BLaER1 treated with 17β-estradiol and CSF1 and Interleukin-3, amounts not matched to agents 10 nM and 100 nM (cell line): ENCODE results near the gene MCAT.

ENCODE experiments used
- H3K27ac ChIP-seq, 11 experiments: shearing (Covaris generic); formaldehyde crosslinking; 2 replicates each; pipeline ENCODE4 v1.8.1; 2022
- H3K27me3 ChIP-seq, 11 experiments: shearing (Covaris generic); formaldehyde crosslinking; 2 replicates each; pipeline ENCODE4 v1.8.1; 2022
- H3K36me3 ChIP-seq, 11 experiments: shearing (Covaris generic); formaldehyde crosslinking; 2 replicates each; pipeline ENCODE4 v1.8.1; 2022
- H3K4me1 ChIP-seq, 10 experiments: shearing (Covaris generic); formaldehyde crosslinking; 2 replicates each; pipeline ENCODE4 v1.8.1; 2022
- H3K4me2 ChIP-seq, 11 experiments: shearing (Covaris generic); formaldehyde crosslinking; 2 replicates each; pipeline ENCODE4 v1.8.1; 2022
- H3K4me3 ChIP-seq, 10 experiments: shearing (Covaris generic); formaldehyde crosslinking; 2 replicates each; pipeline ENCODE4 v1.8.1; 2022
- H3K9ac ChIP-seq, 11 experiments: shearing (Covaris generic); formaldehyde crosslinking; 2 replicates each; pipeline ENCODE4 v1.8.1; 2022
- H3K9me3 ChIP-seq, 11 experiments: shearing (Covaris generic); formaldehyde crosslinking; replicated peaks in 1 of 11; 2 replicates each; pipeline ENCODE4 v1.8.1; 2022
- H4K20me1 ChIP-seq, 11 experiments: shearing (Covaris generic); formaldehyde crosslinking; 2 replicates each; pipeline ENCODE4 v1.8.1; 2022
- Cebpa-rat ChIP-seq, 11 experiments: shearing (Covaris generic); IDR thresholded peaks; 2 replicates each; pipeline ENCODE4 v1.8.1; 2022

MCAT gene, protein sequence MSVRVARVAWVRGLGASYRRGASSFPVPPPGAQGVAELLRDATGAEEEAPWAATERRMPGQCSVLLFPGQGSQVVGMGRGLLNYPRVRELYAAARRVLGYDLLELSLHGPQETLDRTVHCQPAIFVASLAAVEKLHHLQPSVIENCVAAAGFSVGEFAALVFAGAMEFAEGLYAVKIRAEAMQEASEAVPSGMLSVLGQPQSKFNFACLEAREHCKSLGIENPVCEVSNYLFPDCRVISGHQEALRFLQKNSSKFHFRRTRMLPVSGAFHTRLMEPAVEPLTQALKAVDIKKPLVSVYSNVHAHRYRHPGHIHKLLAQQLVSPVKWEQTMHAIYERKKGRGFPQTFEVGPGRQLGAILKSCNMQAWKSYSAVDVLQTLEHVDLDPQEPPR

DNA sequence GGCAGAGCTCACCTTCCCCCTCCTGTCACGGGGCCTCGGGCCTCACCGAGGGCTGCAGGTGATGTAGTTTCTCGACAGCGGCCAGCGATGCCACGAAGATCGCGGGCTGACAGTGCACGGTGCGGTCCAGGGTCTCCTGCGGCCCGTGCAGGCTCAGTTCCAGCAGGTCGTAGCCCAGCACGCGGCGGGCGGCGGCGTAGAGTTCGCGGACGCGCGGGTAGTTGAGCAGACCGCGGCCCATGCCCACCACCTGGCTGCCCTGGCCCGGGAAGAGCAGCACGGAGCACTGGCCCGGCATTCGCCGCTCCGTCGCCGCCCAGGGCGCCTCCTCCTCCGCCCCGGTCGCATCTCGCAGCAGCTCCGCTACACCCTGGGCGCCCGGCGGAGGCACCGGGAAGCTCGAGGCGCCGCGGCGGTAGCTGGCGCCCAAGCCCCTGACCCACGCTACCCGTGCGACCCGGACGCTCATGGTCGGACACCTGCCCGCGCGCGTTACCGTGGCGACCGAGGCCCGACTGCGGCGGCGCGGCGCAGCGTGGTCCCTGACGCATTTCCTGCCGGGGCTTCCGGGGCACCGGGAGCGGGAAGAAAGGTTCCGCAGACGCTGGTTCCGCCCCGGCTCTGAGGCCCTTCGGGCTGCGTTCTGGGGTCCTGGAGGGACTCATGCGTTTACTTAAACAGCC is at the start of gene MCAT:
Gene MCAT (minus strand): TSS at position 519 of the 683 bp plus-strand sequence. CDS start 50 bp downstream, at position 469.
- H3K4me1 ChIP-seq = peaks cover 57 to 77% (median 66%) of the 10 kb centered on the region in 10 experiments
- H3K9me3 ChIP-seq = no peaks in the 10 kb centered on the region
- H3K27me3 ChIP-seq = no peaks in the 10 kb centered on the region
- H3K27ac ChIP-seq = peak within 1 kb of the TSS; percentile 79 to 89 (median 86)
- H4K20me1 ChIP-seq = peaks cover 0 to 16% (median 0%) of the 10 kb centered on the region in 11 experiments; a peak in 6 of 22 replicates
- H3K4me2 ChIP-seq = peak within 1 kb of the TSS; percentile 79 to 99 (median 93)
- peak within 1 kb of the TSS; percentile 75 to 99 (median 89) for H3K4me3 ChIP-seq
- TF ChIP-seq Cebpa-rat (IDR thresholded peaks at IDR 0.05) = no peak
- H3K36me3 ChIP-seq = peaks cover 32 to 40% (median 34%) of the 10 kb centered on the region in 11 experiments
- peak within 1 kb of the TSS; percentile 78 to 91 (median 85) for H3K9ac ChIP-seq

DNA sequence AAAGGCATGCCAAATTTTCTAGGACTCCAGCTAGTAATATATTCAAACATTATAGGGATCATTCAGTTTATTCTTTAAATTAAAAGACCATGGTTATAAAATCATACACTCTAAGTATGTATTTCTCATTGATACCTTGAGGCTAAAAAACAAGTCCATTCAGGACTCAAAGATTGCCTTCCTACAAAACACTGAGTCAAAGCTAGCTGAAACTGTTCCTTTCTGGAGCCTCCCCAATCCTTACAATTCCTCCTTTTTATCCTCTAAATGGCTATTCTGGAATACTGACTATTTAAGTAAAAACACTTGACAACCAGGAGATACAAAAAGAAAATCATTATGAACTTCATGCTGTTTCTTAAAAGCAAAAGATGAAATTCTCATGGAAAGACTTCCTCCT is 48.6 kb upstream of the MCAT start:
- H3K4me1 ChIP-seq = peaks cover 3 to 10% (median 8%) of the 10 kb centered on the region in 10 experiments; a peak in 18 of 20 replicates
- H3K27me3 ChIP-seq = no peaks in the 10 kb centered on the region
- no peak overlapping the region for H3K9ac ChIP-seq
- H3K4me3 ChIP-seq = no peak overlapping the region
- H3K36me3 ChIP-seq = no peaks in the 10 kb centered on the region; a peak in 1 of 22 replicates
- H3K27ac ChIP-seq = no peak overlapping the region
- TF ChIP-seq Cebpa-rat (IDR thresholded peaks at IDR 0.05) = no peak
- no peaks in the 10 kb centered on the region for H4K20me1 ChIP-seq
- peaks cover 6 to 13% (median 10%) of the 10 kb centered on the region in 11 experiments; a peak in 18 of 22 replicates for H3K9me3 ChIP-seq
- H3K4me2 ChIP-seq = no peak overlapping the region

DNA sequence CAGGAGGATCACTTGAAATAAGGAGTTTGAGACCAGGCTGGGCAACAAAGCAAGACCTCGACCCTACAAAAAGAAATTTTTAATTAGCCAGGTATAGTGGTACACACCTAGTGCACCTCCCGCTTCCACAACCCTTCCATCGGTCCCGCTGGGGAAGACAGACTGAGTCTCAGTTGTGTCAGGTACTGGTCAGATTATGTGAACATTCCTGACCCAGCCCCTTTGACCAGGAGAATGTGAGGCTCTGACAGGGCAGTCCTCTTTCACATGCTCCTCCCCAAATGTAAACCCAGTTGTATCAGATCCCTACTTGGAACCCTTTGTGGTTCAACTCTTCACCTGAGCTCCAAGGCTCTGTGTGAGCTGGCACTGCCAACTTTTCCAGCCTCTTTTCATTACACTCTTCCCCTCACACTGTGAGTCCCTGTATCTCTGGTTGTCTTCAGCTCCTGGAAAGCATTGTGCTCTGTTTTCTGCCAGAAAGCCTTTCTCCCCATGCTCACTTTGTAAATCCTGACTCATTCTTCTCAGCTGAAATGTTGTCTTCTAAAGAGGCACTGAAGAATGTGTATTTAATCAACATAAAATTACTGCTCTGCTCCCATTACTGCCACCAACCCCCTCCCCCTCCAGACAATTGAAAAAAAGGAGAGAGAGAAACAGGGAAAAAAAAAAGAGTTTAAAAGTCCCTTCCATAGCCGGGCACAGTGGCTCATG is 45.8 kb upstream of the MCAT start:
- Histone ChIP-seq H3K4me3 (no peak overlapping the region), H3K4me2 (no peak overlapping the region), H3K36me3 (peaks cover 0 to 12% (median 5%) of the 10 kb centered on the region in 11 experiments; a peak in 10 of 22 replicates), H3K9ac (no peak overlapping the region), H3K9me3 (peaks cover 6 to 13% (median 10%) of the 10 kb centered on the region in 11 experiments; a peak in 18 of 22 replicates), H3K27ac (no peak overlapping the region), H4K20me1 (peaks cover 0 to 22% (median 17%) of the 10 kb centered on the region in 11 experiments; a peak in 15 of 22 replicates), H3K27me3 (no peaks in the 10 kb centered on the region), H3K4me1 (peaks cover 20 to 28% (median 27%) of the 10 kb centered on the region in 10 experiments)
- TF ChIP-seq Cebpa-rat (IDR thresholded peaks at IDR 0.05) = no peak

DNA sequence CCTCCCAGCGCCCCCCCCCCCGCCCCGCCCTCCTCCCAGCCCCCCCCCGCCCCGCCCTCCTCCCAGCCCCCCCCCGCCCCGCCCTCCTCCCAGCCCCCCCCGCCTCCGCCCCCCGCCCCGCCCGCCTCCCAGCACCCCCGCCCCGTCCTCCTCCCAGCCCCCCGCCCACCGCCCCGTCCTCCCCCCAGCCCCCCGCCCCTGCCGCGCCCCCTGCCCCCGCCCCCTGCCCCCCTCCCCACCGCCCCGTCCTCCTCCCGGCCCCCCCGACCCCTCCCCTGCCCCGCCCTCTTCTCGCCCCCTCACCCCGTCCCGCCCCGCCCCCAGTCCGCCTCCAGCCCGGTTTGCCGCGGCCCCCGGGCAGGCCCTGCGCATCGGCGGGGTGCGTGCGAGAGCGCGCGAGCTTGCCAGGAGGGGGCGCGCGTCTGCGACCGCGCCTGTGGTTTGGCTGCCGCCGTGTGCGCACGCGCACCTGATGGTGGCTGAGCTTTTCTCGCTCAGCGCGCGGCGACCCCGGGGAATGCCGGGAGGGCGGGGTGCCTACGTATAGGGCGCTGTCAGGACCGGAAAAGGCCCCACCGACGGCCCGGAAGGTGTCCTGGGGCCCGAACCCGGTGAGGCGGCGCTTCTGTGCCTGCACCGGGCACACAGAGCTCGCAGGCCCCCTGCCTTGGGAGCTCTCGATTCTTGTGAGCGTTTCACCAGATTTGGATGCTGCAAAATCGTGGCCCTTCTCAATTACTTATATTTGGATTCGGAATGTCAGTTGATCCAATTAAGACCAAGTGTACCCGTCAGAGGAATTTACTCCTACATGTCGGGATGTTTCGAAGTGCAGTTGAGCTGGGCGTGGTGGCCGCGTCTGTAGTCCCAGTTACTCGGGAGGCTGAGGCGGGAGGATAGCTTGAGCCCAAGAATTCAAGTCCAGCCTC is 44.2 kb upstream of the MCAT start:
- H3K27ac ChIP-seq = peak overlapping the region; percentile 67 to 90 (median 81)
- H3K36me3 ChIP-seq = peaks cover 8 to 27% (median 13%) of the 10 kb centered on the region in 11 experiments; a peak in 19 of 22 replicates
- H3K9ac ChIP-seq = peak overlapping the region; percentile 59 to 86 (median 73); a peak in 21 of 22 replicates
- peaks cover 28 to 38% (median 35%) of the 10 kb centered on the region in 10 experiments for H3K4me1 ChIP-seq
- TF ChIP-seq Cebpa-rat (IDR thresholded peaks at IDR 0.05) = no peak
- peaks cover 0 to 38% (median 32%) of the 10 kb centered on the region in 11 experiments; a peak in 16 of 22 replicates for H4K20me1 ChIP-seq
- peak overlapping the region; percentile 47 to 96 (median 62); a peak in 18 of 20 replicates for H3K4me3 ChIP-seq
- peak overlapping the region; percentile 61 to 89 (median 75) for H3K4me2 ChIP-seq
- no peaks in the 10 kb centered on the region for H3K27me3 ChIP-seq
- peaks cover 6 to 13% (median 10%) of the 10 kb centered on the region in 11 experiments; a peak in 18 of 22 replicates for H3K9me3 ChIP-seq

DNA sequence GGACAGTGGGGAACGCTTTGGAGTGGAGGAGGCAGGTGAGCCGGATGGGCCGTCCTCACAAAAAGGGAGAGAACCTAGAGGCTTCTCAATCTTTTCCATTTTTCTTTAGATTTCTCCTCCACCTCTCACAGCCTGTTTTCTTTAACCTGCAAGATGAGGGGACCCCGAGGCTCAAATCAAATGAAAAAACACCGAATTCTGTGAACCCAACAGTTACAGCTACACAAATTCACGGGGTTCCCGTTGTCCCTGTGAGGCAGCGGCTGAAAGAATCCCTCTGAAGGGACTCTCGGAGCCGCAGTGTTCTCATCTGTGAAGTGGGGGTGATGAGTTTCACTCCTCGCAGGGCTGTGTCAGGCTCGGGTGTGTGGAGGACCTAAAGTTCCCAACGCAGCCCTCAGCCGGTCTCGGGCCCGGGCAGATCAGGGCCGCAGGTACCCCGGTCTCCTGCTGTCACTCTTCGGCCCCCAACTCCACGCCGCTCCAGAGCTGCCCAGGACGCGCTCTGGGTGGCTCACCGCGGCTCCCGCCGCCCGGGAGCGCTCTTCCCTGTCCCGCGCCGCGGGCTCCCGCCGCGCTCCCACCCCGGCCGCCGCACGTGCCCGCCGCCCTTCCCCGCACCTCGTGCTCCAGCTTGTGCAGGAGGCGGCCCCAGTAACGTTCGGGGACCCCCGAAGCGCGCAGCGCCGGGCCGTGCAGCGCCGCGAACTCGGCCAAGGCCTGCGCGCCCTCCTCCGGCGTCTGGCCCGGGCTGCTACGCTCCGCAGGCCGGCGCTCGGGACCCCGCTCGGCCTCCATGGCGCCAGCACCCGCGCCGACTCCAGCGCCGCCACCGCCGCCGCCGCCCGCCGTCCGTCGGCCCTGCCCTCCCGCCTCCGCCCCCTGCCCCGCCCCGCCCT is 43.3 kb upstream of the MCAT start, which contains the start of gene TTLL12:
Gene TTLL12 (minus strand): TSS at position 863 of the 899 bp plus-strand sequence. CDS start 65 bp downstream, at position 798.
- Histone ChIP-seq H3K27ac (peak within 1 kb of the TSS; percentile 72 to 97 (median 90)), H3K36me3 (peaks cover 16 to 36% (median 22%) of the 10 kb centered on the region in 11 experiments; a peak in 21 of 22 replicates), H3K4me3 (peak within 1 kb of the TSS; percentile 71 to 96 (median 86)), H3K4me2 (peak within 1 kb of the TSS; percentile 84 to 99 (median 94)), H4K20me1 (peaks cover 0 to 47% (median 41%) of the 10 kb centered on the region in 11 experiments; a peak in 18 of 22 replicates), H3K27me3 (no peaks in the 10 kb centered on the region), H3K9ac (peak within 1 kb of the TSS; percentile 83 to 98 (median 92)), H3K4me1 (peaks cover 28 to 38% (median 35%) of the 10 kb centered on the region in 10 experiments), H3K9me3 (peaks cover 6 to 13% (median 10%) of the 10 kb centered on the region in 11 experiments; a peak in 18 of 22 replicates)
- TF ChIP-seq Cebpa-rat (IDR thresholded peaks at IDR 0.05) = no peak

DNA sequence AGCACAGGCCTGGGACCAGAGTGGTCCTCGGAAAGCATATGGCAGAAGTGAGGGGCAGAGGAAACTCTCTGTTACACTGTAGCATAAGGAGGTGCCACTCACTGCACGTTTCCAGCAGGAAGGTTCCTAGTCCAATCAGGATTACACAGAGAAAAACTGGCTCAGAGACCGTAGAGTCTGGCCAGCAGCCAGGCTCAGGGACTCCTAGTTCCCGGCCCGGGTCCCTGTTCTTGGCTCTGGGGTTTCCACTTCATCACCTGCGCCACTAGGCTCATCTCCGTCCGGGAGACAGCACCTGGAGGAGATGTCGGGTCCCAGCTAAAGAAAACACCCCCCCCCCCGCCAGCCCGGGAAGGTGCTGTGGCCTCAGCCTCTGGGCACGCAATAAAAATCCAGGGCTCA is 42.7 kb upstream of the MCAT start:
- Histone ChIP-seq H3K27ac (peak overlapping the region in 10 of 11 experiments; percentile 80 to 97 (median 90); a peak in 19 of 22 replicates), H4K20me1 (peaks cover 0 to 53% (median 48%) of the 10 kb centered on the region in 11 experiments; a peak in 18 of 22 replicates), H3K4me1 (peaks cover 28 to 38% (median 35%) of the 10 kb centered on the region in 10 experiments), H3K9ac (peak overlapping the region; percentile 83 to 98 (median 92)), H3K36me3 (peaks cover 17 to 43% (median 29%) of the 10 kb centered on the region in 11 experiments), H3K27me3 (no peaks in the 10 kb centered on the region), H3K4me2 (peak overlapping the region; percentile 84 to 99 (median 94)), H3K9me3 (peaks cover 1 to 6% (median 5%) of the 10 kb centered on the region in 11 experiments; a peak in 17 of 22 replicates), H3K4me3 (peak overlapping the region; percentile 71 to 96 (median 86))
- no peak for TF ChIP-seq Cebpa-rat (IDR thresholded peaks at IDR 0.05)
